ENCODE results near the gene SULT1A2.
"Not testable (repeated sequence)": the region's sequence is repeated elsewhere in the genome, so short reads cannot be mapped to it uniquely, and the experiment has no call there.

Gene SULT1A2

GRCh38 chr16:28591355-28591754, 5.5 kb downstream of the SULT1A2 start:
- no peak for DNase-seq (ENCODE audit: low spot score)

GRCh38 chr16:28590384-28591340, 6.2 kb downstream of the SULT1A2 start:
- no peak for DNase-seq (ENCODE audit: low spot score)

GRCh38 chr16:28589930-28590329, 6.9 kb downstream of the SULT1A2 start:
- no peak for DNase-seq (ENCODE audit: low spot score)

GRCh38 chr16:28589069-28589468, 7.8 kb downstream of the SULT1A2 start:
- DNase-seq (ENCODE audit: low spot score): no peak

GRCh38 chr16:28587386-28587785, 9.5 kb downstream of the SULT1A2 start:
- no peak for DNase-seq (ENCODE audit: low spot score)

- DNase-seq (ENCODE audit: low spot score): no peak
Measured at GRCh38 chr16:28586466-28586865, 10.4 kb downstream of the SULT1A2 start.

- no peak for DNase-seq (ENCODE audit: low spot score)
Measured at GRCh38 chr16:28585674-28586073, 11.2 kb downstream of the SULT1A2 start.

- DNase-seq (ENCODE audit: low spot score): no peak
Measured at GRCh38 chr16:28580726-28581315, 16.0 kb downstream of the SULT1A2 start.

- DNase-seq (ENCODE audit: low spot score): no peak
Measured at GRCh38 chr16:28575446-28576109, 21.3 kb downstream of the SULT1A2 start.

- DNase-seq (ENCODE audit: low spot score): no peak
Measured at GRCh38 chr16:28574925-28575324, 21.9 kb downstream of the SULT1A2 start.

GRCh38 chr16:28573738-28574718, 22.8 kb downstream of the SULT1A2 start:
- DNase-seq (ENCODE audit: low spot score): no peak

- no peak for DNase-seq (ENCODE audit: low spot score)
Measured at GRCh38 chr16:28572696-28573510, 23.9 kb downstream of the SULT1A2 start.

- no peak for DNase-seq (ENCODE audit: low spot score)
Measured at GRCh38 chr16:28569968-28570752, 26.7 kb downstream of the SULT1A2 start.

- DNase-seq (ENCODE audit: low spot score): no peak
Measured at GRCh38 chr16:28569021-28569420, 27.8 kb downstream of the SULT1A2 start.

GRCh38 chr16:28567292-28567691, 29.6 kb downstream of the SULT1A2 start:
- no peak for DNase-seq (ENCODE audit: low spot score)

- DNase-seq (ENCODE audit: low spot score): not testable (repeated sequence)
Measured at GRCh38 chr16:28566233-28566925, 30.5 kb downstream of the SULT1A2 start.

GRCh38 chr16:28563218-28563617, 33.6 kb downstream of the SULT1A2 start:
- DNase-seq (ENCODE audit: low spot score): no peak

GRCh38 chr16:28562199-28562598, 34.7 kb downstream of the SULT1A2 start:
- DNase-seq (ENCODE audit: low spot score): no peak

GRCh38 chr16:28561557-28562187, 35.2 kb downstream of the SULT1A2 start:
- DNase-seq (ENCODE audit: low spot score): no peak
